CD4-positive, alpha-beta memory T cell (primary cell): Measurements from ENCODE around the gene MLN. TPM values are rescaled to one million over a fixed set of nuclear protein-coding genes. Genes with fewer than 3 reads are reported as not detected.

Experiments used
- CTCF ChIA-PET: fragments of 350-600 bp; sonication (Branson Sonifier 250); formaldehyde crosslinking; loops from one replicate; lab custom pipeline; 2021; ENCODE audit warnings: inconsistent platforms; ENCODE audit not compliant: partially characterized antibody; lab: Charles Lee
- POLR2A ChIA-PET: fragments of 350-600 bp; sonication (Branson Sonifier 250); formaldehyde crosslinking; loops from one replicate; lab custom pipeline; 2021; ENCODE audit not compliant: partially characterized antibody; lab: Charles Lee
- DNase-seq, 5 donors: peaks; one replicate each; pipeline versions ENCODE4 v3.0.0 to v3.0.0-alpha.2; 2020 to 2022; ENCODE audit warnings: mixed read lengths in 1 of 5
- H3K27ac ChIP-seq: one replicate; pipeline ENCODE4 v1.7.0; 2013; ENCODE audit warnings: low read depth, low read length
- H3K27me3 ChIP-seq: 2 replicates; pipeline ENCODE4 v1.7.0; 2013; ENCODE audit warnings: mild to moderate bottlenecking, low read length, moderate library complexity; ENCODE audit not compliant: insufficient read depth
- H3K36me3 ChIP-seq: 2 replicates; pipeline ENCODE4 v1.7.0; 2013; ENCODE audit warnings: mild to moderate bottlenecking, low read length, moderate library complexity; ENCODE audit not compliant: insufficient read depth
- H3K4me1 ChIP-seq: 2 replicates; pipeline ENCODE4 v1.7.0; 2013; ENCODE audit warnings: mild to moderate bottlenecking, low read length, moderate library complexity; ENCODE audit not compliant: insufficient read depth
- H3K4me3 ChIP-seq, 2 donors: one replicate each; pipeline ENCODE4 v1.7.0; 2013; ENCODE audit warnings: low read length in 2 of 2, mild to moderate bottlenecking in 1 of 2
- H3K9me3 ChIP-seq, 2 donors: one replicate each; pipeline ENCODE4 v1.7.0; 2013; ENCODE audit warnings: low read length in 2 of 2, control low read depth in 1 of 2; ENCODE audit not compliant: control insufficient read depth in 1 of 2
- H3K27ac Mint-ChIP-seq, 7 donors: one replicate each; pipeline ENCODE4 v1.8.0; 2020 to 2021; ENCODE audit warnings: mixed read lengths in 7 of 7, mild to moderate bottlenecking in 6 of 7, inconsistent platforms in 3 of 7, moderate library complexity in 3 of 7
- H3K27me3 Mint-ChIP-seq, 2 donors: one replicate each; pipeline ENCODE4 v1.8.0; 2020 to 2021; ENCODE audit warnings: mixed read lengths in 2 of 2
- H3K36me3 Mint-ChIP-seq, 2 donors: one replicate each; pipeline ENCODE4 v1.8.0; 2020 to 2021; ENCODE audit warnings: mixed read lengths in 2 of 2, inconsistent platforms in 1 of 2, mild to moderate bottlenecking in 1 of 2
- H3K4me1 Mint-ChIP-seq, 4 donors: one replicate each; pipeline ENCODE4 v1.8.0; 2020 to 2021; ENCODE audit warnings: mixed read lengths in 4 of 4, mild to moderate bottlenecking in 1 of 4
- H3K4me3 Mint-ChIP-seq, 8 donors: one replicate each; pipeline ENCODE4 v1.8.0; 2020 to 2021; ENCODE audit warnings: mixed read lengths in 8 of 8, mild to moderate bottlenecking in 7 of 8, moderate library complexity in 6 of 8, inconsistent platforms in 3 of 8
- H3K9me3 Mint-ChIP-seq, 8 donors: one replicate each; pipeline ENCODE4 v1.8.0; 2020 to 2021; ENCODE audit warnings: mixed read lengths in 8 of 8, mild to moderate bottlenecking in 5 of 8, inconsistent platforms in 3 of 8, moderate library complexity in 1 of 8
- intact Hi-C: fragments of 100-400 bp; cut with micrococcal nuclease; formaldehyde crosslinking; loops from one replicate; pipeline ENCODE4 v1.15.1; 2023
- polyA plus RNA-seq, 2 donors: library from polyadenylated mRNA; unstranded; fragments of 300-500 nt; fragmentation: Illumina TruSeq; gene quantifications; one replicate each; pipeline ENCODE4 v1.2.3, GENCODE V29; 2021
- total RNA-seq, 2 experiments: library from RNA; stranded (reverse); gene quantifications; one replicate each; pipeline ENCODE4 v1.2.3, GENCODE V29; 2021

MLN gene
- total and polyA plus RNA-seq, 4 experiments from 2014 or later, result not detected

DNA sequence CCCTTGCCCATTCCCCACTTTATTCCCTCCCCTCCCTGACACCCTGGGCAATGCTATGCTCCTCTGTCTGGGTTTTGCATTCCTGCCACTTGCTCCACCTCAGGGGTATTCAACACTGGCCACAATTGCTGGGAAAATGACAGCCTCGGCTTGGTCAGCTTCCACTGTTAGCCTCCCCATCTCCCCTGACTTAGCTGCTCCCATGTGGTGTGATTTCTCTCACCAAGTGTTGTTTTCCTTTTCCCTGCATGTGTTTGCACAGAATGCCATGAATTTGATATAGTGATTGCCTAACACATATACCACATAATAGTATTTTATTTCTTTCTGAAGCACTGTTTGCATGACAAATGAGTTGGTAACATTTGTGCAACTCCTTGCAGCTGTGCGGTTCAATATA, 13.4 kb downstream of the MLN start:
- POLR2A ChIA-PET, result no interaction called here
- peaks cover 0 to 5% of the 10 kb centered on the region in 2 donors for H3K27me3 Mint-ChIP-seq
- Histone ChIP-seq H3K36me3 (peaks cover 10% of the 10 kb centered on the region), H3K9me3 (no peaks in the 10 kb centered on the region), H3K27me3 (no peaks in the 10 kb centered on the region), H3K4me3 (no peak overlapping the region), H3K4me1 (peaks cover 31% of the 10 kb centered on the region), H3K27ac (no peak overlapping the region)
- H3K36me3 Mint-ChIP-seq, result peaks cover 8 to 27% of the 10 kb centered on the region in 2 donors
- peak overlapping the region in 1 of 7 donors; percentile 16 for H3K27ac Mint-ChIP-seq
- H3K4me1 Mint-ChIP-seq, result peaks cover 29 to 39% (median 33%) of the 10 kb centered on the region in 4 donors
- intact Hi-C loops, result no loop called here
- CTCF ChIA-PET, result interaction anchor here (1.2 kb wide), 1 partner anchor 17 kb away, joined by 3 read pairs; no protein-coding TSS in a partner anchor
- H3K9me3 Mint-ChIP-seq, result no peaks in the 10 kb centered on the region
- DNase-seq, result no peak
- H3K4me3 Mint-ChIP-seq, result peak overlapping the region in 5 of 8 donors; percentile 38 to 67 (median 47)

DNA sequence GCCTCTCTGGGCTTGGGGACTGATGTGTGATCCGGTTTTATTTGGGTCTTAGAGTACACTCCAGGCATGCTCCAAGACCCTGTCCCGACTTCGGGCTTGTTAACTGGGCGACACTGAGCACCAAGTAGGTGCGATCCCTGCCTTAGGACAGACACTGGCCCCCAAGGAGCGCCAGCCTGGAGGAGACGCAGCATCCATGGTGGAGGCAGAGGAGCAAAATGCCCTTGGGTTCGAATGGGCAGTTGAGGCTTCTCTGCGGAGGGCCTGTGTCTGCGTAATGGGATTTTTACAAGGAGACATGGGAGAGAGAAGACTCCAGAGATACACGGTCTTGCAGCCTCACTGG, 14.3 kb downstream of the MLN start:
- CTCF ChIA-PET, result interaction anchor here (5.8 kb wide), 1 partner anchor 19 kb away, joined by 31 read pairs; no protein-coding TSS in a partner anchor
- Mint-ChIP-seq H3K36me3 (peaks cover 17 to 36% of the 10 kb centered on the region in 2 donors), H3K4me1 (peaks cover 35 to 47% (median 41%) of the 10 kb centered on the region in 4 donors), H3K27me3 (peaks cover 0 to 5% of the 10 kb centered on the region in 2 donors), H3K4me3 (peak overlapping the region; percentile 70 to 87 (median 80)), H3K9me3 (no peaks in the 10 kb centered on the region), H3K27ac (peak overlapping the region in 6 of 7 donors; percentile 44 to 90 (median 74))
- intact Hi-C loops, result loop anchor here (1.0 to 2.0 kb wide), 4 partner anchors 67 to 637 kb away; partner anchors contain the start of genes RPS10 and UQCC2
- H3K4me3 ChIP-seq, result no peak overlapping the region
- DNase-seq, result no peak
- H3K27ac ChIP-seq, result no peak overlapping the region
- H3K4me1 ChIP-seq, result peaks cover 40% of the 10 kb centered on the region
- no peaks in the 10 kb centered on the region for H3K9me3 ChIP-seq
- H3K36me3 ChIP-seq, result peaks cover 18% of the 10 kb centered on the region
- H3K27me3 ChIP-seq, result no peaks in the 10 kb centered on the region
- POLR2A ChIA-PET, result interaction anchor here (1.0 to 3.0 kb wide), 9 partner anchors 12 to 434 kb away, joined by 3 to 35 read pairs (median 5); partner anchors contain the start of gene ITPR3

DNA sequence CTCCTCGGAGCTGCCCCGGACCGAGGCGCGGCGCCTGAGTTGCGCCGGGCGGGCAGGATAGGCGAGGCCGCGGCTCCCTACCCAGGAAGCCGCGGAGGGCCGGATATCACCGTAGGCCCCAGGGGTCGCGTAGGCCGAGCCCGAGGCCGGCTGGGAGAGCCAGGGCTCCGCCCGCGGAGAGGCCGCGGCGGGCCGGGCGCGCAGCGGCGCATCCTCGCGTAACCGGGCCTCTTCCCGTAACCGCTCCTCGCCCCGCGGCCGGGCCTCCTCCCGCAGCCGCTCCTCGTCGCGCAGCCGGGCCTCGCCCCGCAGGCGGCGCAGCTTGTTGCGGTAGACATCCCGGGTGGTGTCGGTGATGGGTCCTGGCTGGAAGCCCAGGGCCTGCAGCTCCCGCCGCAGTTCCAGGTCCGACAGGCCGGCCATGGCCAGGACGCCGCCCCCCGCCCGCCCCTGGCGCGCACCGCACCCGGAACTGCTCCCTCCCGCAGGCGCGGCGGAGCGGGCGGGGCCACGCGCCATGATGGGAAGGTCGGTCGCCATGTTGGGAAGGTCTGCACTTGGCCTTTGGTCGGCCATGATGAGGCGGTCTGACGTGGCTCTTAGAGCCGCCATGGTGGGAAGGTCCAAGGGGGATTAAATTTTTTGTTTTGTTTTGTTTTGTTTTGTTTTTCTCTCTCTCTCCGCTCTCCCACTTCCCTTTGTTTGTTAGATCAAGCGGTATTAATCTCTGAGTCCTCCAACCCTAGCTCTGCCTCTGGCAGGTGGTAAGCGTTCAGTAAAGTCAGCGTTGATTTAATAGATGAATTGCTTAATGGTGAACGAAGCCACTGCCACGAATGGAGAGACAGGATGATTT, 14.9 kb downstream of the MLN start, which contains the start of gene LEMD2:
Gene LEMD2, minus strand, starts transcription at position 437 of the 856 bp plus-strand sequence. Its CDS starts 14 bp downstream, at position 423.
- Histone ChIP-seq H3K36me3 (peaks cover 21% of the 10 kb centered on the region), H3K27ac (peak within 1 kb of the TSS; percentile 90), H3K4me1 (peaks cover 42% of the 10 kb centered on the region), H3K9me3 (no peaks in the 10 kb centered on the region), H3K4me3 (peak within 1 kb of the TSS; percentile 48 to 77), H3K27me3 (no peaks in the 10 kb centered on the region)
- no peaks in the 10 kb centered on the region for H3K9me3 Mint-ChIP-seq
- peaks cover 35 to 53% (median 45%) of the 10 kb centered on the region in 4 donors for H3K4me1 Mint-ChIP-seq
- peak; percentile 88 to 94 (median 90) for DNase-seq
- peaks cover 0 to 5% of the 10 kb centered on the region in 2 donors for H3K27me3 Mint-ChIP-seq
- ChIA-PET POLR2A (interaction anchor here (0.6 to 3.0 kb wide), 14 partner anchors 11 to 435 kb away, joined by 3 to 35 read pairs (median 4); partner anchors contain the start of gene ITPR3), CTCF (interaction anchor here (1.6 to 5.8 kb wide), 2 partner anchors 18 to 236 kb away, joined by 5 to 31 read pairs; no protein-coding TSS in a partner anchor)
- H3K36me3 Mint-ChIP-seq, result peaks cover 20 to 40% of the 10 kb centered on the region in 2 donors
- H3K27ac Mint-ChIP-seq, result peak within 1 kb of the TSS; percentile 90 to 100 (median 99)
- peak within 1 kb of the TSS; percentile 90 to 100 (median 98) for H3K4me3 Mint-ChIP-seq
- intact Hi-C loops, result loop anchor here (1.0 to 2.0 kb wide), 4 partner anchors 68 to 638 kb away; partner anchors contain the start of genes RPS10 and UQCC2

DNA sequence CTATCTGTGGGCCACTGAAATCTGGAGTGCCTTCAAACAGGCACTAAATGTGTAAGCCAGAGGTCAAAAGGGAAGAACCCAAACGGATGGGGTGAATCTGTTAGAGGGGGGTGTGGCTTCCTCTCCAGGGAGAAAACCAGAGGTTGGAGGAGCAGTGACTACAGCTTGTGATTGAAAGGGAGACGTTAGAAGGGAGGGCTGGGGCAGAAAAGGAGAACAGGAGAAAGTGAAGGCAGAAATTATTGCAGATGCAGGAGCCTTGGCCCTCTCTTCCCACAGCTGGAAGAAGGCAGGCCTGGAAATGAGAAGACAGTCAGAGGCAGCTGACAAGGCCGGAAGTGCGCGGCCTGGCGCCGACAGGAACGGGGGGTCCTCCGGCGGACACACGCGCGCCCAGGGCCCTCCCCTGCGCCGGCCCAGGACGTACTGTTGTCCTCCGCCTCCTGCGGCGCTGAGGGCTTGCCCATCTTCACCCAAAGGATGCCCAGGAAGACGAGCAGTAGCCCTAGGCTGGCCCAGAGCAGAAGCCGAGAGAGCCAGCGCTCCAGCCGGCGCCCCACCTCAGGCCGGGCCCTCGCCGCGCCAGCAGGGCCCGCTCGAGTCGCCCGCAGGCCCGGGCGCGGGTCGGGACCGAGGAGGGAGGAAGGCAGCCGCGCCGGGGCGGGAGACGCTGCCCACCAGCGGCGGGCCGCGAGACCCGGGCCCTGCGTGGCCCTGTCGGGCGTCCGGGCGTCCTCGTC, 15.7 kb downstream of the MLN start:
- CTCF ChIA-PET, result interaction anchor here (0.8 to 5.8 kb wide), 6 partner anchors 12 to 237 kb away, joined by 3 to 31 read pairs (median 4); partner anchors contain the start of gene UQCC2
- no peaks in the 10 kb centered on the region for H3K9me3 ChIP-seq
- Mint-ChIP-seq H3K4me1 (peaks cover 35 to 61% (median 48%) of the 10 kb centered on the region in 4 donors), H3K36me3 (peaks cover 27 to 48% of the 10 kb centered on the region in 2 donors), H3K4me3 (peak overlapping the region; percentile 90 to 100 (median 98)), H3K9me3 (no peaks in the 10 kb centered on the region), H3K27me3 (no peaks in the 10 kb centered on the region), H3K27ac (peak overlapping the region; percentile 90 to 100 (median 99))
- intact Hi-C loops, result loop anchor here (2.0 kb wide), 2 partner anchors 69 to 639 kb away; partner anchors contain the start of gene RPS10
- H3K27ac ChIP-seq, result peak overlapping the region; percentile 90
- peak; percentile 31 to 77 (median 57) for DNase-seq
- H3K4me3 ChIP-seq, result peak overlapping the region; percentile 48 to 77
- peaks cover 46% of the 10 kb centered on the region for H3K4me1 ChIP-seq
- peaks cover 29% of the 10 kb centered on the region for H3K36me3 ChIP-seq
- POLR2A ChIA-PET, result interaction anchor here (0.6 to 3.0 kb wide), 19 partner anchors 10 to 884 kb away, joined by 3 to 35 read pairs (median 4); partner anchors contain the start of genes GRM4 and ITPR3
- no peaks in the 10 kb centered on the region for H3K27me3 ChIP-seq

DNA sequence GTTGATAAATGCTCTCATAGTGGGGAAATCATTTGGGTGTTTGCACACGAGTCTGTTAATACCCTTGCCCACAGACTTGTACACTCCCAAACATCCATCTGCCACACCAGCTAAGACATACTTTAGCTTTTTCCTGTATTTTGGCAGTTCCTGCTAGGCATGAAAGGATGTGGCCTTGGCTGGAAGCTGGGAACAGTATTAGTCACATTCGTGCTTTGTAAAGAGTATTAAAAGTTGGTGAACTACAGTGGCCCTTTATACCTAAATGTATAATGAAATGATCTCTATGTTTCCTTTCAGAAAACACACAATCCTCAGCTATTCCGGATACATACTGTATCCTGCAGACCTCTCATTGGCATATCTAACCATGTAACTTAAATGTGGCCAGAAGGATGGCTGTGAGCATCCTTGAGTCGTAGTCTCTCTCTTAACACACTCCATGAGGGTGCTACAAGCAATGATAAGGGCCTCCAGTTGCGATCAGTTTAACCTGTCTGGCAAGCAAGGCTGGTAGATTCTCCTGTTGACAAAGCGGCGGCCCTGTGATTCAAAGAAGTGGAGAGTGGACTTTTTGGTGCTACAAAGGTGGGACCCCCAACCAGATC, 16.4 kb downstream of the MLN start:
- ChIA-PET POLR2A (interaction anchor here (0.6 to 3.0 kb wide), 13 partner anchors 10 to 885 kb away, joined by 3 to 35 read pairs (median 4); partner anchors contain the start of gene GRM4), CTCF (interaction anchor here (0.8 to 5.8 kb wide), 6 partner anchors 11 to 237 kb away, joined by 3 to 31 read pairs (median 4); partner anchors contain the start of gene UQCC2)
- no peaks in the 10 kb centered on the region for H3K27me3 ChIP-seq
- peaks cover 36% of the 10 kb centered on the region for H3K36me3 ChIP-seq
- peak overlapping the region; percentile 90 for H3K27ac ChIP-seq
- H3K4me3 ChIP-seq, result peak overlapping the region; percentile 48 to 77
- intact Hi-C loops, result no loop called here
- Mint-ChIP-seq H3K27me3 (no peaks in the 10 kb centered on the region), H3K27ac (peak overlapping the region; percentile 90 to 100 (median 99)), H3K9me3 (no peaks in the 10 kb centered on the region), H3K4me1 (peaks cover 36 to 63% (median 50%) of the 10 kb centered on the region in 4 donors), H3K4me3 (peak overlapping the region; percentile 90 to 100 (median 98)), H3K36me3 (peaks cover 32 to 55% of the 10 kb centered on the region in 2 donors)
- H3K4me1 ChIP-seq, result peaks cover 46% of the 10 kb centered on the region
- H3K9me3 ChIP-seq, result no peaks in the 10 kb centered on the region
- no peak for DNase-seq

DNA sequence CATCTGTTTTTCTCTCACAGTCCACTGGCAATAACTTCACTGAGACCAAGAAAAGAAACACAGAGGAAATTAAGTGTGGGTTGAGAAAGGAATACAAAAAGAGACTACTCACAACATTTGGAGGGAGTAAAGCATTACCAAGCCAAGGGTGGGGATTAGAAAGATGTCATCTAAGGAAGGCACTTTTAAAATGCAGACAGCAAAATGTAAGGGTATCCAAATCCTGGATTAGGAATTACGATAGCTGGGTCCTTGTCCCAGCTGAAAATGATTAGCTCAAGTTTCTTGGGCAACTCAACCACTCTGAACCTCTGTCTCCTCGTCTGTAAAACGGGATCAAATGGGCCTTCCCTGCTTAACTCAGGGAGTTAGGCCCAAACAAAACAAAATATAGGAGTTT, 17.1 kb downstream of the MLN start:
- Mint-ChIP-seq H3K27me3 (no peaks in the 10 kb centered on the region), H3K4me3 (peak overlapping the region; percentile 90 to 100 (median 98)), H3K27ac (peak overlapping the region in 5 of 7 donors; percentile 31 to 99 (median 99)), H3K36me3 (peaks cover 37 to 61% of the 10 kb centered on the region in 2 donors), H3K9me3 (no peaks in the 10 kb centered on the region), H3K4me1 (peaks cover 41 to 70% (median 54%) of the 10 kb centered on the region in 4 donors)
- ChIA-PET CTCF (interaction anchor here (1.4 to 5.8 kb wide), 2 partner anchors 16 to 128 kb away, joined by 5 to 31 read pairs; no protein-coding TSS in a partner anchor), POLR2A (interaction anchor here (2.6 to 3.0 kb wide), 2 partner anchors 9 to 16 kb away, joined by 26 to 35 read pairs; no protein-coding TSS in a partner anchor)
- Histone ChIP-seq H3K27ac (peak overlapping the region; percentile 90), H3K4me1 (peaks cover 46% of the 10 kb centered on the region), H3K4me3 (no peak overlapping the region), H3K36me3 (peaks cover 43% of the 10 kb centered on the region), H3K27me3 (no peaks in the 10 kb centered on the region), H3K9me3 (no peaks in the 10 kb centered on the region)
- intact Hi-C loops, result no loop called here
- DNase-seq, result no peak
